Esophagus (tissue), 2 donors: ENCODE results near the gene SPATA24. TPM values are rescaled to one million over a fixed set of nuclear protein-coding genes. Genes with fewer than 3 reads are reported as not detected.

Experiments
- H3K27ac ChIP-seq, 2 donors: one replicate each; pipeline ENCODE4 v1.5.1; 2013; ENCODE audit warnings: low read depth in 2 of 2, mild to moderate bottlenecking in 2 of 2, inconsistent platforms in 1 of 2, low read length in 1 of 2, moderate library complexity in 1 of 2
- H3K27me3 ChIP-seq, 2 donors: one replicate each; pipeline ENCODE4 v1.6.1; 2013; ENCODE audit warnings: low read length in 2 of 2, control low read depth in 1 of 2, mild to moderate bottlenecking in 1 of 2; ENCODE audit not compliant: insufficient read depth in 2 of 2, control insufficient read depth in 1 of 2
- H3K36me3 ChIP-seq, 2 donors: one replicate each; pipeline ENCODE4 v1.6.1; 2013; ENCODE audit warnings: low read length in 1 of 2; ENCODE audit not compliant: control insufficient read depth in 2 of 2, insufficient read depth in 2 of 2
- H3K4me1 ChIP-seq, 2 donors: one replicate each; pipeline ENCODE4 v1.6.1; 2013; ENCODE audit warnings: low read length in 1 of 2; ENCODE audit not compliant: control insufficient read depth in 2 of 2, insufficient read depth in 2 of 2
- H3K4me3 ChIP-seq, 2 donors: one replicate each; pipeline ENCODE4 v1.5.1; 2013; ENCODE audit warnings: low read length in 2 of 2, mild to moderate bottlenecking in 2 of 2, low read depth in 1 of 2, moderate library complexity in 1 of 2
- H3K9me3 ChIP-seq, 2 donors: one replicate each; pipeline ENCODE4 v1.6.1; 2013; ENCODE audit warnings: mild to moderate bottlenecking in 2 of 2, low read depth in 1 of 2, low read length in 1 of 2, moderate library complexity in 1 of 2; ENCODE audit not compliant: control insufficient read depth in 2 of 2, insufficient read depth in 1 of 2
- WGBS, 2 donors: extraction: QIAGEN DNeasy Blood & Tissue Kit; methylation state at CpG; one replicate each; pipeline ENCODE4 v1.1.7; 2013; 5-methylcytosine and 5-hydroxymethylcytosine counted together
- polyA plus RNA-seq, 2 donors: library from polyadenylated mRNA; stranded (reverse); fragments of 200-250 nt; gene quantifications; one replicate each; pipeline ENCODE4 v1.2.3, GENCODE V29; 2013
- donor health status: healthy with polysubstance abuse.
- donor health status: Bipolar disorder and iron deficiency.

Gene SPATA24
- polyA plus RNA-seq, 2 donors, result 5.9 to 6.0 TPM

DNA sequence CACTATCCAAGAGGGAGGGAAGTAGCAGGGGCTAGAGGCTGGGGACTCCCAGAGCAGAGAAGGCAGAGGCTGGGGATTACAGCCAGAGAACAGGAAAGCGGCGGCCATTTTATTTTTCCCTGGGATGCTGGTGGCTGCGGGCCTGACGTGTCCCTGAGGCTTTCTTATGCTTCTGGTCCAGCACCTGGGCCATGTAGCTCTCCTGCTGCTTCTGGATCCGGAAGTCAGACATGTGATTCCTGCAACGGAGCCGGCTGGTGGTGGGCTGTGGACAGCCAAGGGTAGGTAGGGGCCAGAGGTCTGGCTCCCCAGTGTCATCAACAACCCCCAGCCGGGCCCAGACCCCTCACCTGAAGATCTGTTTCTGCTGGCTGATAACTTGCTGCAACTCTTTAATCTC, 7.2 kb downstream of the SPATA24 start:
- H3K36me3 ChIP-seq, result no peaks in the 10 kb centered on the region
- no peaks in the 10 kb centered on the region for H3K9me3 ChIP-seq
- no peaks in the 10 kb centered on the region for H3K27me3 ChIP-seq
- WGBS, 2 donors, result 93 to 95% methylated on average over 8 of the region's 8 CpGs
- H3K4me3 ChIP-seq, result no peak overlapping the region
- no peak overlapping the region for H3K27ac ChIP-seq
- peaks cover 10 to 13% of the 10 kb centered on the region in 2 donors for H3K4me1 ChIP-seq

DNA sequence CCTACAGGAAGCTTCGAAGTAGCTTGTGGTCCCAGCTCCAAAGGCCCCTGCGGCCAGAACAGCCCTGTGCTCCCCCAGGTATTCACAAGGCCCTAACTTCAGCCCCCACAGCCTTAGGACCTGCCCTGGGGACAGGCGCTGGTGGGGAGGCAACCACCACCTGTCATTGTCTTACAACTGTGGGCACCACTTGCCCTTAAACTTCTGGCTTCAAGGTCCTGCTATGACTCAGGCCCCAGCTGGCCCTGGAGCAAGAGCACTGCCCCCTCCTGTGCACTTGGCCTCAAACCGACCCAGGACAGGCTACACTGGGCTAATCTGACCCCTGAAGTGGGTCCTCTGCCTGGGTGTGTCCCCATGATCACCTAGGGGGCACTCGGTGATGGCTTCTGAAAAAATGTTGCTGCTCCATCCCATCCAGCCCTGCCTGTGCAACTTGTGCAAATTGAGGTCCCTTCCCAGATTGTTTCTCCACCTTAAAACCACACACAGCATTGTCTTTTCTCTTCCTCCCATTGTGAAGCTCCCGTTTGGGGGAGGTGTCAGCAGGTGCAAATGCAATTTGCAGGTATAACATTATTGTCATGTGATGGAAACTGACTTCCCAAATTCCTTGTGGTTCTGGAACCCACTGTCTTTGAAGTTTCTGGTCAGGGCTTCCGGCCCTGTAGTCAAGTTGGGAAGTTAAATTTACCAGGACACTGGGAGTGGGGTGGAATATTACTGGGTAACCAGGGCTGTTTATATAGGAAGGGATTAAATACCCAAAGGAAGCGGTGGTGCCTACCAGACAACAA, 7.8 kb downstream of the SPATA24 start:
- Histone ChIP-seq H3K27me3 (no peaks in the 10 kb centered on the region), H3K9me3 (no peaks in the 10 kb centered on the region), H3K4me3 (no peak overlapping the region), H3K36me3 (no peaks in the 10 kb centered on the region), H3K27ac (no peak overlapping the region), H3K4me1 (peaks cover 10 to 17% of the 10 kb centered on the region in 2 donors)
- WGBS, 2 donors, result 79 to 85% methylated on average over 8 of the region's 8 CpGs

DNA sequence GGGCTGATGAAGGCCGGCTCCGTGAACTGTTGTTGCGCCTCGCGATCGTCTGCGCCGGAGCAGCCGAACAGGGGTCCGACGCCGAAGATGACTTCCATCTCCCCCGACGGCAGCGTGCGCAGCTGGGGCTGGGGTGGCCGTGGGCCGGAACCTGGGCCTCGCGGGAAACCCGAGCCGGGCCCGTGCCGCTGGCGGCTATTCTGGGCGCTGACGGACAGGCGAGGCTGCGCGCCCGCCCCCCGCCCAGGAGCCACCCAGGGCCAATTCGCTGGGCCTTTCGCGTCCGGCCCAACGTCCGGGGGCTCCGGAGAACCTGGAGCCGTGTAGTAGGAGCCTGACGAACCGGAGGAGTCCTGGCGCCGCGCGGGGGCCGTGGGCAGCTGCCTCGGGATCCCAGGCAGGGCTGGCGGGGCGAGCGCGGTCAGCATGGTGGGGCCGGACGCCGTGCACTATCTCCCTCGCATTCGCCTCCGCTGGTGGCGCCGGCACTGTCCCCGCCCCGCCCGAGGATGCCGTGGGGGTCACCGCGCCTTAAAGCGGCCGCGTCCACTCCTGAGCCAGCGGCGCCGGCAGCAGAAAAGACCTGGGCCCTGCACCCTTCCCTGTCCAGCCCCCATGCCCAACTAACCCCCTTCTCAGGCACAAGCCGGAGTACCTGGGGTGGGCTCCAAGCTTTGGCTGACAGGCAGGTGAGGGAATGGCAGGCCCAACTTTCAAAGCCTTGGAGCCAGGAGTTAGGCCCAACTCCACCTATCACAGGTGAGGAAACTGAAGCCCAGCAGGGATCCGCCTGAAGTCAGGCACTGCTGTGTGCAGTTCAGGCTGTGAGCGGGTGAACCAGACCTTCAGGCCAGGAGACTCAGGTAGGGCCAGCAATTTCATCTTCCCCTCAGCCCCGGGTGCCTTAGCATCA, 9.0 kb downstream of the SPATA24 start, which contains the start of gene PROB1:
Gene PROB1 (minus strand): TSS at position 451 of the 913 bp plus-strand sequence. CDS start 23 bp downstream, at position 428.
- no peaks in the 10 kb centered on the region for H3K36me3 ChIP-seq
- H3K27ac ChIP-seq, result no peak within 1 kb of the TSS
- peaks cover 10 to 20% of the 10 kb centered on the region in 2 donors for H3K4me1 ChIP-seq
- peak within 1 kb of the TSS; percentile 42 to 56 for H3K4me3 ChIP-seq
- H3K9me3 ChIP-seq, result no peaks in the 10 kb centered on the region
- 39 to 41% methylated on average over 64 to 76 of the region's 76 CpGs for WGBS, 2 donors
- no peaks in the 10 kb centered on the region for H3K27me3 ChIP-seq

DNA sequence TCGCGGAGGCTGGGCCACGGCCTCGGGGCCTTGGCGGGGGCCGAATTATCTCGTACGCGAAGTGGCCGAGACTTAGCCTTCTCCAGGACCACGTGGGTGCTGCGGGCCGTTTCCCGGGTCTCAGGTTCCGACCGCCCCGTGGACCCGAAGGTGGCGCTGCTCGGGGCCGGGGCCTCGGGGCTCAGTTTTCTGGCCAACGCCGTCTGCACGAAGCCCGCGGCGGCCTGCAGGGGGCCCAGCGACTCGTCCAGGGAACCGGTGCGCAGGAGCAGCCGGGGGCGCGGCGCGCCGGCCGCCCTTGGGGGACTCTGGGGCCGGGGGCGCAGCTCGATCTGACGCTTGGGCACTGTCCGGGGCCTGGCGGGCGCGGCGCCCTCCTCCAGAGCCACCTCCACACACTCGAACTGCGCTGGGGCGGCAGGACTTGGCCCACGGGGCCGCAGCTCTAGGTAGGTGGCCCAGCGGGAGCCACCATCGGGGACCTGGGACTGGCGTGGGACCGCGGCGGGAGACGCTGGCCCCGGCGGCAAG, 9.7 kb downstream of the SPATA24 start:
- Histone ChIP-seq H3K4me3 (peak overlapping the region; percentile 42 to 56), H3K36me3 (no peaks in the 10 kb centered on the region), H3K27me3 (no peaks in the 10 kb centered on the region), H3K27ac (no peak overlapping the region), H3K4me1 (peaks cover 10 to 24% of the 10 kb centered on the region in 2 donors), H3K9me3 (no peaks in the 10 kb centered on the region)
- 8% methylated on average over 57 to 62 of the region's 62 CpGs for WGBS, 2 donors

DNA sequence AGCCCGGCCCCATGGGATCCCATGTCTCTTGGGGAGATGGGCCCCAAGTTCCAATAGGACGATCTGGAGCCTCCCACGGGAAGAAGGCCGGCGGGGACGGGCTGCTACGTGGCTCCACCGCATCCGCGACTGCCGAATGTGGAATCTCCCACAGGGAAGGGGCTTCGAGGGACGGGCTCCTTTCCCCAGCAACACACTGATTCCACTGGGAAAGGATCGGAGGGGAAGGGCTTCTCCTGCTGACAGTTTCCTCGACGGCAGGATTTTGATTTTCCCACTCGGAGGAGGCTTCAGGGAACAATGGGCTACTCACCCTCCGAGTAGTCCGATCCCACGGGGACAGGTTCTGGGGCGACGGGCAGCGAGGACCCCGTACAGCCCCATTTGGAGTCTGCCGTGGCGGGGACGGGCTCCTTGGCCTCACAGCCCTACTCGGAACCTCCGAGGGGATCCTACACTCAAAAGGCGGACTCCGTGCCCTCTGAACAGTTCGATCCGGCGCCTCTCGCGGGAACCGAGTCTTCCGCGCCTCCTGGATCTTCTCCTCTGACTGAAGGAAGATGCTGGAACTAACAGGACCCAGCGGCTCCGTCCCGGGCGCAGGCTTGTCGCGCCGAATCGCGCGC, 10.3 kb downstream of the SPATA24 start:
- H3K27me3 ChIP-seq, result no peaks in the 10 kb centered on the region
- no peaks in the 10 kb centered on the region for H3K9me3 ChIP-seq
- H3K27ac ChIP-seq, result peak overlapping the region in 1 of 2 donors; percentile 6
- H3K36me3 ChIP-seq, result no peaks in the 10 kb centered on the region
- 8 to 13% methylated on average over 47 to 49 of the region's 49 CpGs for WGBS, 2 donors
- peaks cover 10 to 24% of the 10 kb centered on the region in 2 donors for H3K4me1 ChIP-seq
- peak overlapping the region; percentile 42 to 56 for H3K4me3 ChIP-seq

DNA sequence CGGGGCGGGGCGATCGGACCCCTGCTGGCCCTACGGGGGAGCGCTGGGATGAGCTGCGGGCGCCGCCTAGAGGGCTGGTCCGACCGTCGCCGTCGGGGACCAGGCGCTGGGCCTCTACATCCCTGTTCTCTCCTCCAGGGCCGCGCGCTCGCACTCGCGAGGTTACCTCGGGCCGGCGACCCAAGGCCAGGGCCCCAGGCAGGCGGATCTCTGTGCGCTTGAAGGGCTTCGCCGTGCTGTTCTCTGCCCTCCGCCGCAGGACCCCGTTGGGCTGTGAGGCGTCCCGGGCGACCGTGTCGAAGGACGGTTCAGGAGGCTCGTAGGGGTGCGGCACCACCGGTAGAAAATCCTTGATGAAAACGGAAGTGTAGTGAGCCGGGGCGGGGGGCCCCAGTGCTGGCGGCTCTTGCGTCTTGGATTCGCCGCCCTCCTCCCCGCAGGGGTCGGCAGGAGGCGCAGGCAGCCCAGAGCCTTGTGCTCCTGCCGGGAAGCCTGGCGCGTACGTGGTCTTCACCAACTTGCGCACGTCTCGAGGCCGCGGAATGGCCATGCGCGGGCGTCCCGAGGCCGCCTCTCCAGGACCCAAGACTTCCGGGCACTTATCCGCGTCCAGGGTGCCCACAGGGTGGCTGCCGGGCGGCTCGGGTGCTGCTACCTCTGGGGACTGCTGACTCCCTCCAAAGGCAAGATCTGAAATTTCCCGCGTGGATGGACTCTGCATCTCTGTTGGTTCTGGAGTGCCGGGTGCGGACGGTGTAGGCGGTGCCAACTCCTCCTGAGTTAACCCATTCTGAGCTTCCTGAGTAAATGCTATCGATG, 11.0 kb downstream of the SPATA24 start:
- WGBS, 2 donors, result 9 to 11% methylated on average over 69 to 77 of the region's 77 CpGs

DNA sequence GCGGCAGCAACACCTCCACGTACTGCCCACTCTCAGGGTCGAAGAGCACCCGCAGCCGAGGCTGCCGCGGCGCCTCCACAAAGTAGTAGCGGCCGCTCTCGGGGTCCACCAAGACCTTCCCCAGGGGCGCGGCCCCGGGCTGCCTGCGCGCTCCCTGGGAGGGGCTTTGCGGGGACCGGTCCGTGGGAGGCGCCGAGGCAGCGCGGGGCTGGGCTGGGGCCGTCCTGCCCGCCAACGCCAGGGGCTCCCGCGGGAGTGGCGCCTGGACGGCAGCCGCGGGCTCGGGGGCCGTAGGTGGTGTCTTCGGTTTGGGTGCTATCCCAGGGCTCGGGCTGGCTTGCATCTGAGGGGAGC, 11.6 kb downstream of the SPATA24 start:
- no peaks in the 10 kb centered on the region for H3K27me3 ChIP-seq
- no peaks in the 10 kb centered on the region for H3K9me3 ChIP-seq
- H3K27ac ChIP-seq, result peak overlapping the region in 1 of 2 donors; percentile 1
- peak overlapping the region; percentile 42 to 56 for H3K4me3 ChIP-seq
- H3K4me1 ChIP-seq, result peaks cover 10 to 28% of the 10 kb centered on the region in 2 donors
- peaks cover 0 to 2% of the 10 kb centered on the region in 2 donors for H3K36me3 ChIP-seq
- WGBS, 2 donors, result 9 to 12% methylated on average over 35 to 36 of the region's 36 CpGs

More for the DNA sequence above, 11.0 kb downstream of the SPATA24 start:
- no peaks in the 10 kb centered on the region for H3K27me3 ChIP-seq
- H3K9me3 ChIP-seq, result no peaks in the 10 kb centered on the region
- H3K27ac ChIP-seq, result peak overlapping the region in 1 of 2 donors; percentile 1
- H3K4me1 ChIP-seq, result peaks cover 10 to 28% of the 10 kb centered on the region in 2 donors
- peaks cover 0 to under 1% of the 10 kb centered on the region in 2 donors for H3K36me3 ChIP-seq
- H3K4me3 ChIP-seq, result peak overlapping the region; percentile 42 to 56

DNA sequence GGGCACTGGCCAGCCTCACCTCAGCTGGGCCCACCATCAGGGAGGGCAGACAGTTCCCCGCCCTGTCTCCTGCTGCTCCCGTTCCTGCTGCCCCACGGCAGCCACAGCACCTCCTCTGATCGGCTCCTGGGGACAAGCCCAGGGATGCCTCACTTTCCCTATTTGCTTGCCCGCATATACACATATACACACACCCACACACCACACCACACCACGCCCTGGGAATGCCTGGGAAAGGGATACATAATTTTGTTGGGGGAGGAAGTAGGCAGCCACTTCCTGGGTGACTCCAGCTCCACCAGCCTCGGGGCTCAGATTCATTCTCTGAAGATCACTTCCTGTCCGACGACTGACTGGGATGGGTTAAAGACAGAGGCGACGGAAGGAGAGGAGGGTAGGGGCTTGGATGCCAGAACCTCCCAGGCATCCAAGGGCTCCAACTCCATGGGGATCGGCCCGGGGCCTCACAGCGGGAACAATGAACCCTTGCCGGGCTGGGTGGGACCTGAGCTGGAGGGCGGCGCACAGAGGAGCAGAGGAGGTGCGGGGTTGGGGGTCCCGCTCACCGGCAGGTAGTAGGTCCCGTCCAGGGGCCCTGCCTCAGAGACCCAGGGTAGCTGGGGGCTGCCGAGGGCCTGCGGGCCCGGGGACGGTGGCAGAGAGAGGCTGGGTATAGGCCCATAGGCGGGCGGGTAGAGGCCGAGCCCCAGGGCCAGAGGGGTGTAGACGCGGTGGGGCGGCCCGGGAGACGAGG, 12.1 kb downstream of the SPATA24 start:
- no peaks in the 10 kb centered on the region for H3K27me3 ChIP-seq
- H3K27ac ChIP-seq, result peak overlapping the region; percentile 41 to 62
- H3K9me3 ChIP-seq, result no peaks in the 10 kb centered on the region
- peak overlapping the region; percentile 42 to 56 for H3K4me3 ChIP-seq
- H3K4me1 ChIP-seq, result peaks cover 10 to 28% of the 10 kb centered on the region in 2 donors
- 39 to 42% methylated on average over 33 of the region's 33 CpGs for WGBS, 2 donors
- peaks cover 0 to 2% of the 10 kb centered on the region in 2 donors for H3K36me3 ChIP-seq
